Heart right ventricle (tissue), 16 donors: ENCODE results near the gene PRMT7. TPM values are rescaled to one million over a fixed set of nuclear protein-coding genes. Genes with fewer than 3 reads are reported as not detected.
A peak's percentile ranks its signal among the peaks of the same experiment; 100 is the strongest.

ENCODE experiments used
- ATAC-seq, 8 donors: fragments of 200-7000 bp; cut with Tn5 transposase; one replicate each; pipeline ENCODE4 v1.9.1; 2020; ENCODE audit warnings: mild to moderate bottlenecking in 8 of 8, moderate library complexity in 8 of 8, moderate number of reproducible peaks in 1 of 8
- DNase-seq, 2 donors: peaks; one replicate each; pipeline ENCODE4 v3.0.0-alpha.2; 2020
- H3K27ac ChIP-seq, 10 donors: fragments of 200-600 bp; sonication (generic) in 2 of 10; one replicate each; pipeline versions ENCODE4 v1.5.0 to v1.8.0; 2020 to 2022; ENCODE audit warnings: mild to moderate bottlenecking in 3 of 10
- H3K27me3 ChIP-seq, 7 donors: fragments of 200-600 bp; one replicate each; pipeline ENCODE4 v1.8.0; 2021 to 2022; ENCODE audit warnings: mild to moderate bottlenecking in 2 of 7
- H3K36me3 ChIP-seq, 9 donors: fragments of 200-600 bp; sonication (generic) in 1 of 9; one replicate each; pipeline versions ENCODE4 v1.5.0 to v1.8.0; 2020 to 2022; ENCODE audit warnings: mild to moderate bottlenecking in 2 of 9
- H3K4me1 ChIP-seq, 9 donors: fragments of 200-600 bp; sonication (generic) in 1 of 9; one replicate each; pipeline versions ENCODE4 v1.5.0 to v1.8.0; 2020 to 2022; ENCODE audit warnings: mild to moderate bottlenecking in 4 of 9
- H3K4me3 ChIP-seq, 10 donors: fragments of 200-600 bp; sonication (generic) in 2 of 10; one replicate each; pipeline versions ENCODE4 v1.5.0 to v1.8.0; 2020 to 2022; ENCODE audit warnings: mild to moderate bottlenecking in 7 of 10, moderate library complexity in 2 of 10
- H3K9me3 ChIP-seq, 11 donors: fragments of 200-600 bp in 10 of 11; sonication (generic) in 2 of 11; one replicate each; pipeline versions ENCODE4 v1.5.0 to v1.8.0; 2013 to 2022; ENCODE audit warnings: mild to moderate bottlenecking in 2 of 11, control low read depth in 1 of 11, moderate library complexity in 1 of 11
- WGBS, 2 donors: extraction: QIAGEN DNeasy Blood & Tissue Kit; methylation state at CpG; one replicate each; pipeline ENCODE4 v1.1.7; 2013; ENCODE audit warnings: inconsistent platforms in 1 of 2; 5-methylcytosine and 5-hydroxymethylcytosine counted together
- intact Hi-C, 10 donors: fragments of 100-400 bp; cut with DNase I; formaldehyde crosslinking; loops; one replicate each; pipeline versions ENCODE4 v1.11.1 to v1.14.2; 2022
- polyA plus RNA-seq, 2 donors: library from polyadenylated mRNA; stranded (reverse); fragments of 200-250 nt; gene quantifications; one replicate each; pipeline ENCODE4 v1.2.3, GENCODE V29; 2013
- total RNA-seq, 10 donors: library from RNA; stranded (reverse); fragmentation: NEBNext Ultra II Directional in 3 of 10; extraction: Animal tissue kit (Norgen Biotek cat#: 25700) in 3 of 10; gene quantifications; one replicate each; pipeline versions ENCODE4 v1.2.1 to v1.2.4, GENCODE V29; 2021 to 2023
- TF ChIP-seq, protein P1 (sequence below), 9 donors: fragments of 200-600 bp; sonication (generic) in 2 of 9; IDR thresholded peaks; one replicate each; pipeline versions ENCODE4 v1.5.0 to v1.8.0; 2021 to 2022; ENCODE audit warnings: antibody characterized with exemption in 9 of 9, mild to moderate bottlenecking in 5 of 9, moderate library complexity in 1 of 9
- donor health status: Arrhythmogenic right ventricular cardiomyopathy.
- donor health status: ischemic (EF 13 %, LVEDD 7.1; RV severe dilation, severe dysfunction).
- donor health status: healthy with polysubstance abuse.
- donor health status: DM: no; HTN: yes; CAD: no.
- donor health status: DM: no; HTN: no; CAD: no.
- donor health status: ischemic (EF 25% LVEDD 6.9; RV normal size, moderate dysfunction).
- donor health status: ischemic (EF 25% LVEDD 5.7; RV mildly dilated, moderate dysfunction).
- donor health status: healthy.
- donor health status: DM: yes; HTN: yes; CAD: no.
- donor health status: Ischemic cardiomyopathy.
- donor health status: ischemic (EF 35%, LVEDD 5.7; RV mildly dilated, moderate dysfunction).
- donor health status: nonischemic (EF 11% LVEDD 7.7; RV severe dilation, severe dysfunction).
- donor health status: DM: yes; HTN: yes; CAD: no.
- donor health status: PGD.
- donor health status: ischemic (EF 29% LVEDD 5.4; RV normal size, mild dysfunction).
- donor health status: nonischemic (EF 23%, LVEDD 6.1; RV moderate dilation, normal function).

The PRMT7 gene
- total and polyA plus RNA-seq, 12 donors, result 18.1 to 57.8 (median 30.7) TPM

DNA sequence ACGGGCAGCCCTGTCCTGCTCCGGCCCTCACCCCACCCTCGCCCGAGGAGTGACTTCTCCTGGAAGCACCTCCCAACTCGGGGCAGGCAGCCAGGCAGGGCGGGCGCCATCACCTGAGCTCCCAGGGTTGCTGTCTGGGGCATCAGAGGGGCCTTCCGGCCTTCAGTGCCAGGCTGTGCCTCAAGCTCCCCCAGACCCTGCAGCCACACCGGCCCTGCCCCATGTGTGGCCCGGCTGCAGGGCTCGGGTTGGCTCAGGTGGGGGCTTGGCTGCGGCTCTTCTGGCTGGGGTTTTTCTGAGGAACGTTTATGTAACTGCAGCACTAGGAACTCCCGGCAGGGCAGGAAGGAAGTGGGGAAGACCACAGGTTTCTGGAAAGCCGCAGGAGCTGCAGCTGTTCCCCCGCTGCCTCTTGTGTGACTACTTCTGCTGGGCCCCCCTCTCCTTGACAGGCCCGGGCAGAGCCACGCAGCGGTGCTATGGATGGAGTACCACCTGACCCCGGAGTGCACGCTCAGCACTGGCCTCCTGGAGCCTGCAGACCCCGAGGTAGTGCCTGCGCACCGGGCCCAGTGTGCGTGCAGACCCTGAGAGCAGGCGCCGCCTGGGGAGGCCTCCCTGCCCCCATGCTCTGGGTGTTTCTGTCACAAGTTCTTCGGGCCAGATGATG is 45.6 kb downstream of the PRMT7 start:
- Histone ChIP-seq H3K27me3 (no peaks in the 10 kb centered on the region), H3K9me3 (no peaks in the 10 kb centered on the region), H3K4me1 (peaks cover 0 to 18% (median 0%) of the 10 kb centered on the region in 9 donors), H3K36me3 (peaks cover 0 to 91% (median 59%) of the 10 kb centered on the region in 9 donors), H3K27ac (peak overlapping the region in 1 of 10 donors; percentile 31), H3K4me3 (peak overlapping the region in 1 of 10 donors; percentile 12)
- 71 to 76% methylated on average over 28 of the region's 28 CpGs for WGBS, 2 donors
- intact Hi-C loops, result no loop called here
- ATAC-seq (peak in 5 of 8 donors; percentile 11 to 42 (median 26)), DNase-seq (no peak)
- TF ChIP-seq, protein P1, sequence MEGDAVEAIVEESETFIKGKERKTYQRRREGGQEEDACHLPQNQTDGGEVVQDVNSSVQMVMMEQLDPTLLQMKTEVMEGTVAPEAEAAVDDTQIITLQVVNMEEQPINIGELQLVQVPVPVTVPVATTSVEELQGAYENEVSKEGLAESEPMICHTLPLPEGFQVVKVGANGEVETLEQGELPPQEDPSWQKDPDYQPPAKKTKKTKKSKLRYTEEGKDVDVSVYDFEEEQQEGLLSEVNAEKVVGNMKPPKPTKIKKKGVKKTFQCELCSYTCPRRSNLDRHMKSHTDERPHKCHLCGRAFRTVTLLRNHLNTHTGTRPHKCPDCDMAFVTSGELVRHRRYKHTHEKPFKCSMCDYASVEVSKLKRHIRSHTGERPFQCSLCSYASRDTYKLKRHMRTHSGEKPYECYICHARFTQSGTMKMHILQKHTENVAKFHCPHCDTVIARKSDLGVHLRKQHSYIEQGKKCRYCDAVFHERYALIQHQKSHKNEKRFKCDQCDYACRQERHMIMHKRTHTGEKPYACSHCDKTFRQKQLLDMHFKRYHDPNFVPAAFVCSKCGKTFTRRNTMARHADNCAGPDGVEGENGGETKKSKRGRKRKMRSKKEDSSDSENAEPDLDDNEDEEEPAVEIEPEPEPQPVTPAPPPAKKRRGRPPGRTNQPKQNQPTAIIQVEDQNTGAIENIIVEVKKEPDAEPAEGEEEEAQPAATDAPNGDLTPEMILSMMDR (IDR thresholded peaks at IDR 0.05), result no peak

DNA sequence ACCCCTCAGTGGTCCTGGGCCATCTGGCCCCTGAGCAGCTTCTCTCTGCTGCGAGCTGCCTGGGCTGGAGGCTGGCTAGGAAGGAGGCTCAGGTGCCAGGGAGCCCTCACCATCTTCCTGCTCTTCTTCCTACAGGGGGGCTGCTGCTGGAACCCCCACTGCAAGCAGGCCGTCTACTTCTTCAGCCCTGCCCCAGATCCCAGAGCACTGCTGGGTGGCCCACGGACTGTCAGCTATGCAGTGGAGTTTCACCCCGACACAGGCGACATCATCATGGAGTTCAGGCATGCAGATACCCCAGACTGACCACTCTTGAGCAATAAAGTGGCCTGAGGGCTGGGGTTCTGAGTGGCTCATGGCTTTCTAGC is 46.1 kb downstream of the PRMT7 start:
- ATAC-seq, result no peak
- TF ChIP-seq, protein P1 (IDR thresholded peaks at IDR 0.05), result no peak
- peak overlapping the region in 1 of 10 donors; percentile 31 for H3K27ac ChIP-seq
- 86 to 93% methylated on average over 5 of the region's 5 CpGs for WGBS, 2 donors
- H3K4me1 ChIP-seq, result peaks cover 0 to 18% (median 0%) of the 10 kb centered on the region in 9 donors
- H3K9me3 ChIP-seq, result no peaks in the 10 kb centered on the region
- H3K36me3 ChIP-seq, result peaks cover 0 to 86% (median 54%) of the 10 kb centered on the region in 9 donors
- no peaks in the 10 kb centered on the region for H3K27me3 ChIP-seq
- no peak for DNase-seq
- intact Hi-C loops, result no loop called here
- no peak overlapping the region for H3K4me3 ChIP-seq

DNA sequence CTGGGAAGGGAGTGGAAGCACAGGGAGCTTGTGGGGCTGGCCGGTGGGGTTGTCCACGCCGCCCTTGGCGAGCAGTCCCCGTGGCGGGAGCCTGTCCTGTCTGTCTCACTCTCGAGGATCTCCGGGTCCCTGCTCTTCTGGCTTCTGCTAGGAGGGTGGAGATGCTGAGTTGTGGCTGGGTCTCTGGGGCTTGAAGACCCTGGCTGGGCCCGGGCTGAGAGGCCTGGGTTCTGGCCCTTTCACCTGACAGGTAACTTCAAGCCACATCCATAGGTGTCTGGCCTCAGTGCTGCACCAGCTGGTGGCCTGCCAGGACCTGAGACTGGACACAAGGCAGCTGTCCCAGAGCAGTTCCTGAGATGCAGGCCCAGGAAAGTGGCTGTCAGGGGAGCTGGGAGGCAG is 46.7 kb downstream of the PRMT7 start:
- WGBS, 2 donors, result 92 to 93% methylated on average over 9 of the region's 9 CpGs
- no peak overlapping the region for H3K27ac ChIP-seq
- intact Hi-C loops, result no loop called here
- DNase-seq, result no peak
- peaks cover 0 to 18% (median 0%) of the 10 kb centered on the region in 9 donors for H3K4me1 ChIP-seq
- no peaks in the 10 kb centered on the region for H3K27me3 ChIP-seq
- no peak overlapping the region for H3K4me3 ChIP-seq
- H3K9me3 ChIP-seq, result no peaks in the 10 kb centered on the region
- H3K36me3 ChIP-seq, result peaks cover 0 to 80% (median 49%) of the 10 kb centered on the region in 9 donors
- TF ChIP-seq, protein P1 (IDR thresholded peaks at IDR 0.05), result no peak
- no peak for ATAC-seq

DNA sequence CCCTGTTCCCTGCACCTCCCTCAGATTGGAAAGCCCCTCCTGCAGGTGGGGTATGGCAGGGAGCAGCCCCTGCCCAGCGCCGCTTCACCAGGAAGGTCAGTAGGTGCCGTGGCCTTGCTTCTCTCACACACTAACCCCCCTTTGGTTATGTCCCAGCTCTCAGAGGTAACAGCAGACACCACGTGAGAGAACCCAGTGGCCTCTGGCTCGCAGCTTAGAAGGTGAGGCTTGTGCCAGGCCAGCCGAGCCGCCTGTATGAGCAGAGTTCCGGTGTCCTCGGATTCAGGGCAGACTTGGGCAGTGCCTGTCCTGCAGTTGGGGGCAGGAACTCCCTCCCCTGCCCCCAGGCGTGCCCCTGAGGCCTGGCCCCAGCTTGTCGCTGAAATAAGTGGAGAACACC is 47.1 kb downstream of the PRMT7 start:
- ATAC-seq (no peak), DNase-seq (no peak)
- TF ChIP-seq, protein P1 (IDR thresholded peaks at IDR 0.05), result no peak
- Histone ChIP-seq H3K9me3 (no peaks in the 10 kb centered on the region), H3K27ac (no peak overlapping the region), H3K4me3 (no peak overlapping the region), H3K36me3 (peaks cover 0 to 76% (median 45%) of the 10 kb centered on the region in 9 donors), H3K4me1 (peaks cover 0 to 18% (median 0%) of the 10 kb centered on the region in 9 donors), H3K27me3 (no peaks in the 10 kb centered on the region)
- WGBS, 2 donors, result 88 to 92% methylated on average over 11 of the region's 11 CpGs
- intact Hi-C loops, result no loop called here
